Occipital lobe (tissue), 2 donors: Measurements from ENCODE around the gene DLX2. TPM values are rescaled to one million over a fixed set of nuclear protein-coding genes. Genes with fewer than 3 reads are reported as not detected.

Experiments
- DNase-seq: peaks from one replicate; lab custom pipeline; 2025; lab: John Stamatoyannopoulos, UW
- total RNA-seq: library from RNA; depleted of rRNA; stranded (reverse); fragments of >200 nt; gene quantifications from one replicate; pipeline ENCODE4 v1.2.3, GENCODE V29; 2014

Gene DLX2
- total RNA-seq, 1 donor from 2014 or later: 3.3 TPM

DNA sequence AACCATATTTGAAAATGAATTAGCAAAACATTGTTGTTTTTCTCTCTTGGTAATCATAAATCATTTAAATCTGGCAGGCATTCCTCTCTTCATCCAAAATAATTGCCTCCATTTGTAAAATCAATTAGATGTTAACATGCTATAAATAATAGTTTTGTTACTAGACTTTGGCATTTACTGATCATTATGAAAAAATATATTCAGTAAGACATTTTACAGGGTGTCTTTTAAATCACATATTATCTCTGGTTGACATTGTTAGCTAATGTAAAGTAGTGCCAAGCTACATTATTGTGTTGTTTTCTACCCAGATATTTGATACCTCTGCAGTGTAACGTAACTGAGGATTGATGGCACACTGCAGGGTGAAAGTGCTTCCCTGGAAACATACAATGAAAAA lies 49.2 kb downstream of the DLX2 start:
- DNase-seq: no peak

DNA sequence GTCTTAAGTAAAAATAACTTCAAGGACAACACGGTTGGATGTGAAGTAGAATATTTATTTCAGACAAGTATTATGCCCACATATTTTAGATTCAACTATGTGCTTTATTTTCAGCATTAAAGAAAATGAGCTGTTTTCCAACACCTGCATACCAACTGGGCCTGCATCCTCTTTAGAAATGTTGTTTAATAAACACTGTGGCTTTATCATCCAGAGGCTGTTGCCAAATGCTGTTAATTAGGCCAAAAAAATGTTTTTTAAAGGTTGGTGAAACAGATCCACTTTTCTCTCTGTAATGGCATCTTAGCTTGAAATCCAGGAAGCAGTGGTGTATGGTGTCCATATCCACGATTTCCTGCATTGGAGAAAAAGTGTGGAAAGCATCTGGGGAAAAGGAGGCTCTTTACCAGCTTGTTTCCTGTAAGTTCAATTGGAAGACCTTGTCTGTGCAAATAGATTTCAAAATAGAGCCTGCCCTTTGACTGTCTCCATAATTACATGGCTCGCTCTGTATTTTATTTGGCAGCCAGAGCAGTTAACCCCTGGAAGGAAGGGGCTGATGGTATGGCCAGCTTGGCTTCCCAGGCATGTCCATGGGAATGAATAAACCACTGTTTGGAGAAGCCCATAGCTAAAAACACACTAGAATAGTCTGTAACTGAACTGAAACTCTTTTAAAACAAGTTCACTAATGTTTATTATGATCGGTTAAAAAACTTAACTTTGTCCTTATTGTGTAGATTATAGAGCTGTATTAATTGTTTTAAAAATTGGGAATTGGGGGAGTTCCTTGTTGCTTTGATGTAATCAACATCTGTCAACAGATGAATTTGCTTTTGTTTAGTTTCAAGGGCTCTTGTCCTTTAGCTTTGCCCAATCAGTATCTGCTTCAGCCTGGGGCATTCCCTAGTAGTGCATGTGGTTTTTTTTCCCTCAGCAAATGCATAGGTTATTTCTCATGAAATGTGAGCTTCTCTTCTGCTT lies 50.4 kb downstream of the DLX2 start:
- no peak for DNase-seq

DNA sequence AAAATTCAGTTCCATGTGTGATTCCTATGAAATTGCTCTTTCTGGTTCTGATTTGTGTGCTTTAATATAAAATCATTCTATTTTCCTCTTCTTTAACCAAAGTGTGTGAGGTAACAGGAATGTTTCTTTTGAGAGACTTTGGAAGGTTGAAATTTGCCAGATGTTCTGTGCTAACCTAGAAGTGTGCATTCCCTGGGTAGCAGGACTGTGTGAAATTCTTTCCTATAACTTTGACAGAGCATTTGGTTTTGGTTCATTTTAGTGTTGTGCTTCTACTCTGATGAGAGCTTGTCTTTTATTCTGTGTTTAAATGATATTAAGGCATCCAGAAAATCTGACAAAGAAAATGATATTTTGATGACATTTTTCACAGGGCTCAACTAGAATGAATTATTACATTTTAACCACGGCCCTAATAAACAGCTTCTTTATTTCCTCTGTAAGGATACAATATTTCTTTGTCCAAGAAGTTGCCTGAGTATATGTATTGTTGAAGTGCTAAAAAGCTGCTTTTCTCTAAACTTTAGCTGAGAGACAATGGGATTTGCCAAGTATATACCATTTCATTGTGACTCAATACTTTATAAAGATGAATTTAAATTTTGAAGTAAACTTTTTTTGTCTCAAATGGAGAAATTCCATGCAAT lies 52.1 kb downstream of the DLX2 start:
- DNase-seq: no peak

DNA sequence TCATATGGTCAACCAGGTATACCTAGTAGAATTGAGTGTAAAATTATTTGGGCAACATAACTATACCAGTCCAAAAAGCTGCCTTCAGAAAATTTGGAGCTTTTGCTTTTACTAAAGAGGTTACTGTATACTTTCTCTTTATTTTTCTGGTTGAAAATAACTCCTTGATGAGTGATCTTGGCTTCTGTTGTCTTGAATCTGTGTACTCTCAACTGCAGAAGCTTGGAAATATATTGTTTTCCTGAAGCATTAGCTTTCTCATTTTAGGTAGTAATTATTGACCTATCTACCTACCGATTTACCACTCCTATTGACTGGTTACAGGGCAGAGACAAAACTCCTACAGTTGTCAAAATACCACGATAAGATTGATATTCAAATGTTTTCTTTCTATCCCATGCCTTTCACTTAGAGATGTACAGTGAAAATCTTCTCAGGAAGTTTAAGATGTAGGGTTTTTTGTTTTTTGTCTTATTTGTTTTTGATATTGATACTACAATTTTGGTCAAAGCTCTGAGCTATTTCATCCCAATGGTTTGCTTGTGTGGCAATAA lies 53.1 kb downstream of the DLX2 start:
- DNase-seq: no peak

Other genes with a start within 250 kb of the DLX2 start
- gene SLC25A12, start 208.7 kb downstream of the DLX2 start, total RNA-seq: 82.7 TPM
- 62.1 TPM for gene HAT1, start 180.4 kb downstream of the DLX2 start, total RNA-seq
- 9.5 TPM for gene METAP1D, start 102.9 kb downstream of the DLX2 start, total RNA-seq
- 21.4 TPM for gene DLX1, start 17.4 kb downstream of the DLX2 start, total RNA-seq